ENCODE data around the gene TOR1A. TPM values are rescaled to one million over a fixed set of nuclear protein-coding genes. Genes with fewer than 3 reads are reported as not detected.
"Not testable (repeated sequence)": the region's sequence is repeated elsewhere in the genome, so short reads cannot be mapped to it uniquely, and the experiment has no call there.

The TOR1A gene
- polyA plus RNA-seq, 1 donor, result 23.0 TPM

DNA sequence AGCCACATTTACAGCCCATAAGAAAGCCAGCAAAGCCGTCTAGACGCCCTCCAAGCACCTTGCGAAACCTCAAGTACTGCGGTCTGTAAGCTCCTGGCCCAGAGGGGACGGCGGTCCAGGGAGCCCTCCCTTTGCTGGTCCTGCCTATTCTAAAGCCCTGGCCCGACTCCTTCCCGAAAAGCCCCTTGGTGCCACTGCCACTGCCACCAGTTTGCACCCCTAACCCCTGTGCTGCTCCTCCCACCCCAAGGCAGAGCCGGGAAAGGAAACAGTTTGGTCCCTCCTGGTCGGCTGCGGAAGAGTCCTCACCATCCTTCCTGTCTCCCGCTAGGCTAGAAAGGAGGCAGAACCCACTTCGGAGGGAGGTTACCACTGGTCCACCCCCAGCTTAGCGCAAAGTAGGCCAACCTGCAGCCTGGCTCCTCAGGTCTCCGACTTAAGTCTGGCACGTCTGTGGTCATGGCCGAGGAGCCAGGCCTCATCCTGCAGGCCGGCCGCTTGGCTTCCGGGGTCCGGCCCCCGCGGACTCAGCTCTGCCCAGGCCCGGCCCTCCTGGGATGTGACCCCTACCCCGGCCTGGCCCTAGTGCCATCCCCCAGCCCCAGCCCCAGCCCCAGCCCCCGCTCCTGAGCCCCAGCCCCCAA is 916 bp downstream of the TOR1A start:
- DNase-seq (ENCODE audit: low read depth), result no peak

DNA sequence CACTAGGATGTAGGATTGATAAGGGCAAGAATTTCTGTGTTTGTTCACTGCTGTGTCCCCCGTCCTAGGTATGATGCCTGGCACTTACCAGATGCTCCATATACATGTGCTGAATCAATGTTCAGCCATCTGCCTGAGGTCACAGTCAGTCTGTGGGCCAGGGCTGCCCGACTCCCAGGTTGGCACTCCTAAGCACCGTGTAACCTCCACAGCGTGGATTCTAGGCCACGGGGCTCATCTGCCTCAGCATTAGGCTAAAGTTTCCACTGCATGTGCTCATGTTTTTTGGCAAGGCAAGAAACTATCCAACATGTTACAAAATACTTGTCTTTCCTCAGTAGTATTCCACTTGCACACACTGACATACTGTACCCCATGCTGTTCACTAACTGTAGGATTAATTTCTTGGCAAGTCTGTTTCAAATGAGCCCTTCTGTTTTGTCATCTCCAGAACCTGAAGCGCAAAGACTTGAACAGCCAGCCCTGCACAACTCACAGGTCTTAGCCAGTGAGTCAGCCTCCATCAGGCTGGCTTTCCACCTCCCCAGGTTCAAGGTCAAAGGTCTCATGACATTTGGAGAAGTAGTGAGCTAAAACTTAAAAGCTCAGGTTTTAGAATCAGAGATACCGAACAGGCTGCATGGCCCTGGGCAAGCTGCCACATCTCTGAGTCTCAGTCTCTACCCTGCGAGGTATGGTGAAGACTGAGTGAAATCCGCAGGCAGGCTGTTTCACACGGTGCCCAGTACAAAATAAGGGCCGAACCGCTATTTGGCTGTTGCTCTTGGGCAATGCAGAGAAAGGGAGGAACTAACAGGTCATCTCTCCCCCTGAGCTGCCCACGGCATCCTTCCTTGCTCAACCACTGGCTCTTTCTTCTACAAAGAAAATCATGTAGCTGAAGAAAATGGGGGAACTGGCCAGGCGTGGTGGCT is 7.2 kb downstream of the TOR1A start:
- no peak for DNase-seq (ENCODE audit: low read depth)

DNA sequence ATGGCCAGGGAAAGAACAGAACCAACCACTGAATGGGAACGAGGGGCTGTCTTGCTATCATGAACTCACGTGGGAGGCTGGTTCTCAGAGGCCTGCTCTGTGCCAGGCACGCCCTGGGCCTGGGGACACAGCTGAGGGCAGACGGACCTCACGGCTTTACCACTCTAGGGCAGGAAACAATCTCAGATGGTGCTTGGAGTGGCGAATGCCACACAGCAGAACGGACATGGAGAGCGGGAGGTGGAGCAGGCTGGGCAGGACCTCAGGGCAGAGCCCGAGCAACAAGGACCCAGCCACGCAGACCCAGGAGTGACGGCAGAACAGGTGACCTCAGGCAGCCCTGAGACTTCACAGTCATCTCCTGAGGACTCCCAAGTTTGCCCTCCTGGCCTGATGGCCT is 8.7 kb downstream of the TOR1A start:
- no peak for DNase-seq (ENCODE audit: low read depth)

DNA sequence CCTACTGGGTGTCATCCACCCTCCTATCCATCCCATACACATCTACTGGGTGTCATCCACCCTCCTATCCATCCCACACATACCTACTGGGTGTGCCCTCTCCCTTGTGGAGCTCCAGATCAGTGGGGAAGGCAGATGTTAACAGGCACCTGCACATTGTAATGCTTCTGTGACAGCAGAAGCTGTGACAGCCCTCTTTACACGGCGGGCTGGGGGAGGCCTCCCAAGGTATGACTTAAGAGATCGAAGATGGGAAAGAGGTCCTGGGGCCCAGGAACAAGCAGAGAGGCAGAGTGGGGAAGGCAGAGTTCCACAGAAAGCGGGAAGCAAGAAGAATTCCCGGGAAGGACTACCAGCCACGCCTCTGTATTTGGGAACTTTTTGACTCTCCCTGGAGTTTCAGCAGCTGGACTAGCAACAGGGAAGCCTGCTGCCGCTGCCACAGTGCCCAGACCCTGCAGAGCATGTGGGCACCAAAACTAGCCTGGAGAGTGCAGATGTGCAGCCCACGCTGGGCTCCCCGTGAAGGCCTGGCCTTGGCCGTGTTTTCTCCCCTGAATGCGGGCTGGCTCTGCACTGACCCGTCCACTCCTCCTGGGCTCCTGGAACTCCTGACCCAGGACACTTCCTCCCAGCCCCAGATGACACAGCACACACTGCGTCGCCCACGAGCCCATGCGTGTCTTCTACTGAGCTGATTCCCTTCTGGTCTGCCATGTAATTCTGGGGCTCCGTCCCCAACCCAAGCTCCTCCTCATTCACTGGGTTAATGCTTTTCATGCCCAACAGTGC is 9.3 kb downstream of the TOR1A start:
- no peak for DNase-seq (ENCODE audit: low read depth)

DNA sequence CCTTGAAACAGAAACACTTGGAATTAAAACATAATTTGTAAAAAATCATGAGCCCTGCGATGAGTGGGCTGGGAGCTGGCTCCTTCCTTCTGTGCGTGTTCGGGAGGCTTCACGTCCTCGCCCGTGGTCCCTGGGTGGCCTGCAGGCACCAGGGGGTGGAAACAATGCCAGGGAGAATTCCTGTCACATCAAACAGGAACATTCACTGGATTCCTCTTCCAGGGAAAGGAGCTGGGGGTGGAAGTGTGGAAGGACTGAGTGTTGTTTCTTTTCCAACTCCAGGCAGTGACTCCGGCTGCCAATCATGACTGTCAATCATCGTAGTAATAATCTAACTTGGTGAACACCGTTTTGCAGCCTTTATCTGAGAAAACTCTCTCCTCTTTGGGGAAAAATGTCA is 10.3 kb downstream of the TOR1A start:
- no peak for DNase-seq (ENCODE audit: low read depth)

DNA sequence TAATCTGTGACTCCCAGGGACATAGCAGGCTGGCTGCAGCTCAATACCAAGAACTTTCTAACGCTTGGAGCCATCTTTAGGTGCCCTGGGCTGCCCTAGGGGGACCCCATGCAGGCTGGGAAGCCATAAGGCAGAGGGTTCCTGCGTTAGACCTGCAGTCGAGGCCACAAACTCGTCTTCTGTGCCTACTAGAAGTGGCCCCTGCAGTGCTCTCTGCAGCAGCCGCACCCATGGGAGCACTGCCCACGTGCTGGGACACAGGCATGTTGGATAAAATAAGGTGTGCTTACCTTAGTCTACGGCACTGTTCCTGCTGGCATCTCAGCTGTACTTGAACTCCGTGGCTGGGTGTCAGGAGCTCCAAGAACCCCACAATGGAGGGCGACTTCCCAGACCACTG is 11.6 kb downstream of the TOR1A start:
- DNase-seq (ENCODE audit: low read depth), result no peak

DNA sequence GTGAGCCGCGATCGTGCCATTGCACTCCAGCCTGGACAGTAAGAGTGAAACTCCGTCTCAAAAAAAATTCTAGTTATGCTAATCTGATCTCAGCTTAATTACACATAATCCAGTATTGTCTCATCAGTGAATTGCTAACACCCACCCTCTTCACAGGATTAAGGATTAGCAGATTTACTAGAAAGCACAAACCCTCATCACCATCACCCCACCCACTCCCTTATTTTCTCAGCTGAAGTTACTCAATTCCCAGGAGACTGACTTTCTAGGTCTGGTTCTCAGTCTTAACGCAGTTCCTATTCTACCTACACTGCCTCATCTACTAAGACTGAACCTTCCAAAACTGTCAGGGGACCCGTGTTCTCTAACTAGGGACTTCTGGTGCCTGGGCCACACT is 12.0 kb downstream of the TOR1A start:
- DNase-seq (ENCODE audit: low read depth), result no peak

DNA sequence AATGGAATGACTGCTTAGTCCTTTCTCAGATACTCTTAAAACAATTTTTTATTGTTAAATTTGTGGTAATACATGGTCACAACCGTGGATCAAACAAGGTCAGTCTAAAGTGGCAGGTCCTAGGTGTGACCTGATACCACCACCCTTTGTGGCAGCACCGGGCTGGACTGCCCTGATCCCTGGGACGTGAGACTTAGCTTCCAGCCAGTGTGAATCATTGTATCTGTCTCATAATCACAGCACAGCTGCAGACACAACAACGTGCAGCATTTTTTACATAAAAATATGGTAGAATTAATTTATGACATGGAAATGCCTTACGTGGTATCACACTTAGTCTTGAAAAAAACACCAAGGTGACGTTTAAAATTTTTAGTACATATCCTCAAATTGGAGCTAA is 13.1 kb downstream of the TOR1A start:
- no peak for DNase-seq (ENCODE audit: low read depth)

DNA sequence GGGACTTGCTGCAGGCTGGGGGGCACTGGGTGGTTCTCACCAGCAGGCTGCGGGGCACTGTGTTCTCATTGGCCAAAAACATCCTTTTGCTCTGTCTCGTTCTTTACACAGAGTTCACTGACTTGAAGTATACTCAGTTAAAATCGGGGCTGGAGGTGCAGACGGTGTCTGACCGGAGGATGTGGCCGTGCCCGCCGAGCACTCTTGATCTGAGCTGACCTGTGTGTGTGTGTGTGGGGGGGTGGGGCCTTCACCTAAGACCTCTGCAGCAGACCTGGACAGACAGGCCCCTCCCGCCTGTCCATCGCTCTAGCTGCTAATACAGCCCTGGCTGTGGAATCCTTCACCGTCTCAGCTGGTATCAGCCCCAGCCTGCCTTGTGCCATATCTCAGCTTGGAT is 13.8 kb downstream of the TOR1A start:
- no peak for DNase-seq (ENCODE audit: low read depth)

DNA sequence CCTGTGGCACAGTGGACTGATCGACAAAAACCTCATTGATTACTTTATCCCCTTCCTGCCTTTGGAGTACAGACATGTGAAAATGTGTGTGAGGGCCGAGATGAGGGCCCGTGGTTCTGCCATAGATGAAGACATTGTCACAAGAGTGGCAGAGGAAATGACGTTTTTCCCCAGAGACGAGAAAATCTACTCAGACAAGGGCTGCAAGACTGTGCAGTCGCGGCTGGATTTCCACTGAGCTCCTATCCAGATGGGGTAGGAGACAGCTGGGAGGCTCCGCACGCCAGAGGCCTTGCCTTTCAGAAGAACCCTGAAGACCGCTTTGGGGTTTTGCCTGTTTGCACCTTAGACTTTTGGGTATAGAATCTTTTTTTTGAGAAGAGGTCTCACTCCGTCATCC is 14.6 kb downstream of the TOR1A start:
- DNase-seq (ENCODE audit: low read depth), result no peak

DNA sequence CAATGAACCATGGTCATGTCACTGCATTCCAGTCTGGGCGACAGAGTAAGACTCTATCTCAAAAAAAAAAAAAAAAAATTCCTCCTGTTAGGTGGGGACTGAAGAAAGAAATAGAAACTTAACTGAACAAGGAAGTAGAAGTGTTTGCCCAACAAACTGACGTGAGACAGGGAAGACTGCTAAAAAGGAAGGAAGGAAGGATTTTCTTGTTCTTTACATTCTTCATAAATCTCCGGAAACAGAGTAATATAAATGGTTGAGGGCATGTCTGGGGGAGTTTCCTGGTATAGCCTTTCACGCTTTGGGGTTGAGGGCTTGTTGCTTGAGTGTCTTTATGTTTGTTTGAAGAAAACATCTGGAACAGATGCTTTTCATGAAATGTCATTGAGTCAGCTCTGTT is 17.9 kb downstream of the TOR1A start:
- DNase-seq (ENCODE audit: low read depth), result no peak

DNA sequence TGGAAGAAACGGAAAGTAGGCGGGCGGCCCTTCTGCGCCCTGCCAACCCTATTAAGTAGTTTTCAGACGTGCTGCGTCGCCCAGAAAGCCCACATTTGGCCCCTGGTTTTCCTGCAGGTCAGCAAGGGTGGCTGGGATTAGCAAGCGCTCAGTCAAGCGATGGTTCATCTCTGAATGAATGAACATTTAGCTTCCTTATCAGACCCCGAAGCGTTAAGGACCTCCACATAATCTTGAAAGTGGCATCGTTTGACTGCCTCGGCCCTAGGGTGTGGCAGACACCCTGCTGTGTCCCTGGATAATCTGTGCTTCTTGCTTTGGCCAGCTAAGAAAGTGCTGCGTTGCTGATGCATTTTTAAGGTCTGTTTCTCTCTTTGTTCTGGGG is 20.3 kb downstream of the TOR1A start:
- no peak for DNase-seq (ENCODE audit: low read depth)

DNA sequence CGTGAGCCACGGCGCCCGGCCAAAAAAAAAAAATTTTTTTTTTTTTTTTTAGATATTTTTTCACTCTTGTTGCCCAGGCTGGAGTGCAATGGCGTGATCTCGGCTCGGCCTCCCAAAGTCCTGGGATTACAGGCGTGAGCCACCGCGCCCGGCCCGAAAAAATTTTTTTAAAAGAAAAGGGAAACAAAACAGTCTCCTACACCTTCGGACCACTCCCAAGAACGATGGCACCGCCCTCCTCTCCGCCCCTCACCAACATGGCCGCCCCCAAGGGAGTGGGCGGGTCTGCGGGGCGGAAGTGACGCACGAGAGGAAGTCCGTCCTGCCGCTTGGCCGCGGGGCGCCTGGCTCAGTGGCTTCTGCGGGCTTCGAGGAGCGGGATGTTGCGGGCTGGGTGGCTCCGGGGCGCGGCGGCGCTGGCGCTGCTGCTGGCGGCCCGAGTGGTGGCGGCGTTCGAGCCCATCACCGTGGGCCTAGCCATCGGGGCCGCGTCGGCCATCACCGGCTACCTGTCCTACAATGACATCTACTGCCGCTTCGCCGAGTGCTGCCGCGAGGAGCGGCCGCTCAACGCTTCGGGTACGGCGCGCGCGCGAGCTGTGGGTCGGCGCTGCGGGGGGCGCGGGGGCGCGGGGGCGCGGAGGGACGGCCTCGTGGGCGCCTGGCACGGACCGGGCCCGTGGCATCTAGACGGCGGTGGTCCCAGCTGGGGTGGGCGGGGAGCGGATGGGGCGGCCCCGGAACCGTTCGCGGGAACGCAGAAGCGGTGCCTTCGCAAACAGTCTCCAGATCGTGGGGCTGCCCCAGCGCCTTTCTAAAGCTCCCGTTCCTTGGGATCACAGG is 20.9 kb downstream of the TOR1A start, which contains the start of gene TOR1B:
TOR1B (plus strand) TSS at position 352 of the 843 bp plus-strand sequence; CDS start at position 381, 29 bp downstream.
- DNase-seq (ENCODE audit: low read depth), result peak; percentile 73

DNA sequence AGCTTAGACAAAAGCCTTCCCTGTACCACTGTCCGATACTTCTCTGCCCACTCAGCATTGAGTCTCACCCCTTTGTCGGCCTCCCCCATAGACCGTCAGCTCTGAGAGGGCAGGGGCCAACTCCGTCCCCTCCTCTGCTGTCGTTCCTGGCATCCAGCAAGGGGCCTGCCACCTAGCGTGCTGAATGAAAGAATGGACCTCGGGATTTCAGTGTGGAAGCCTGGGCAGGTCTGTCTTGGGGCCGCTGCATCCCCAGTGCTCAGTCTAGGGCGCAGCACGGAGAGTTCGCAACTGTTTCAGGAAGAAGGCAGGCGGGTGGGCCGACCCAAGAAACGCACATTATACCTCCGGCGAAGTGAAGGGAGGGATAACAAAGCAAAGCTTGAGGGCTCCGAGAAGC is 22.4 kb downstream of the TOR1A start:
- DNase-seq (ENCODE audit: low read depth), result no peak

DNA sequence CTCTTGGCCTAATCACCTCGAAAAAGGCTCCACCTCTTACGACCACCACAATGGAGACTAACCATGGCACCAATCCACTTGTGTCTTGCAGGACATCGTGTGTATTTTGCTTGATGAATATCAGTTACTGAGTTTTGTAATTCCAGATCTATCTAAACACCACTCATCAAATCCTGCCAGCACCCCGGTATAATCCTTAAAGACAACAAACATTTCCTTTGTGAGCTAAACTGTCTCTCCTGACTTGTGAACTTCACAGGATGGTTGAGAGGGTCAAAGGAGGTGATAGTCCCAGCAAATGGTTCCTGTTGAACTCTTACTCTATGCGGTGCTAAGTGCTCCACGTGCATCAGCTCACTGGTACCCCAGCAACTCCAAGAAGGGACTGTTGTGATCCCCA is 25.0 kb downstream of the TOR1A start:
- no peak for DNase-seq (ENCODE audit: low read depth)

DNA sequence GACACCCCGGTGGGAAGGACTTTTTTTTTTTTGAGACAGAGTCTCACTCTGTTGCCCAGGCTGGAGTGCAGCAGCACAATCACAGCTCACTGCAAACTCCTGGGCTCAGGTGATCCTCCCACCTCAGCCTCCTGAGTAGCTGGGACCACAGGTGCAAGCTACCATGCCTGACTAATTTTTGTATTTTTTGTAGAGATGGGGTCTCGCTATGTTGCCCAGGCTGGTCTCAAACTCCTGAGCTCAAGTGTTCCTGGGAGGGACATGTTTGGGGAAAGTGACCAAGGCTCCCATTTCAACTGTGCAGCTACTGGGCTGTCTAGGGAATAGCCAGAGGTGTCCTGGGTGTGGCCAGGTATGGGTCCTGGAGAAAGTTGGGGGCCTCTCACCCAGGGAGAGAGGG is 27.9 kb downstream of the TOR1A start:
- DNase-seq (ENCODE audit: low read depth), result not testable (repeated sequence)

DNA sequence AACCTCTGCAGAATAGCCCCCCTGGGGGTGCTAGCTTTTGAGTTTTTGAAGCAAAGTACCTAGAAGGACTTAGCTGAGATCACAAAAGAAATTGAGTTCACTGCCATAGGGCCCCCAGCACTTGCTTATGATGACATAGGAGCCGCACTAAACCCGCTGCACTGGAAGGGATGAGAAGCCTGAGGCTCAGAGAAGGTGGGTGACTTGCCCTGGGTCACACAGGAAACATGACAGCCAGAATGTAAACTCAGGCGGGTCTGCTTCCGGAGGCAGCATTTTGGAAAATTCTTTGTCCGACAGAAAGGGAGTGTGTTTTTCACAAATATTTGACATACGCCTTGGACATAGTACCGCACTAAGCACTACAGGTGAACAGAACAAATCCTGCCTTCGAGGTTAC is 29.4 kb downstream of the TOR1A start:
- DNase-seq (ENCODE audit: low read depth), result no peak

DNA sequence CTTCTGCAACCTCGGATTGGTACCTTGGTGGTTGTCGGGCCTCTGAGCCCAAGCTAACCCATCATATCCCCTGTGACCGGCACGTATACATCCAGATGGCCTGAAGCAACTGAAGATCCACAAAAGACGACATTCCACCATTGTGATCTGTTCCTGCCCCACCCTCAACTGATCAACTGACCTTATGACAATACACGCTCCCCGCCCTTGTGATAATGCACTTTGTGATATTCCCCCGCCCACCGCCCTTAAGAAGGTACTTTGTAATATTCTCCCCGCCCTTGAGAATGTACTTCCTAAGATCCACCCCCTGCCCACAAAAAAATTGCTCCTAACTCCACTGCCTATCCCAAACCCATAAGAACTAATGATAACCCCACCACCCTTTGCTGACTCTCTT is 37.5 kb downstream of the TOR1A start:
- DNase-seq (ENCODE audit: low read depth), result no peak

DNA sequence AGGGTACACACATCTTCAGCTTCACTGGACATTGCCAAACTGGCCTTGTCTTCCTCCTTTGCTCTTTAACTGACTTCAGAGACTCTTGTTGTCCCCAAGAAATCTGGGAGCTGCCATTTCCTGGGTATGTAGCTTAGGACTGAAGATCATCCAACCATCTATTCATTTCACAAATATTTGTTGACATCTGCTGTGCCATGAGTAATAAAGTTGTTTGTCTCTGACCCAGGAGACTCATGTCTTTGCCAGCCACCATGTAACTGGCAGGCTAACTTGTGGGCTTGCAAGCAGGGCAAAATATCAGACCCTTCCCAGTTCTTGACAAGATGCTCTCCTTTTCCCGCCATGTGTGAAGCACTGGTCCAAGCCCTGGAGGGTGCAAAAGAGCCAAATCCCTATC is 38.1 kb downstream of the TOR1A start:
- no peak for DNase-seq (ENCODE audit: low read depth)

DNA sequence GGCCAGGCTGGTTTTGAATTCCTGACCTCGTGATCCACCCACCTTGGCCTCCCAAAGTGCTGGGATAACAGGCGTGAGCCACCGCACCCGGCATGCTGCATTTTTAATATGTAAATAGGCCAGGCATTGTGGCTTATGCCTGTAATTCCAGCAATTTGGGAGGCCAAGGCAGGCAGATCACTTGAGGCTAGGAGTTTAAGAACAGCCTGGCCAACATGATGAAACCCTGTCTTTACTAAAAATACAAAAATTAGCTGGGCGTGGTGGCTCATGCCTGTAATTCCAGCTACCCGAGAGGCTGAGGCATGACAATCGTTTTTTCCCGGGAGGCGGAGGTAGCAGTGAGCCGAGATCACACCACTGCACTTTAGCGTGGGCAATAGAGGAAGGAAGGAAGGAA is 39.0 kb downstream of the TOR1A start:
- not testable (repeated sequence) for DNase-seq (ENCODE audit: low read depth)

Measured in forelimb muscle (tissue), 1 donor.